ENCODE data around the gene GRIK3. TPM values are rescaled to one million over a fixed set of nuclear protein-coding genes. Genes with fewer than 3 reads are reported as not detected.

Gene GRIK3
- total and polyA plus RNA-seq, 2 experiments from 2014 or later: under 0.01 TPM; not detected in 1

- Histone ChIP-seq H3K79me2 (no peaks in the 10 kb centered on the region), H3K9me2 (replicated peaks; ENCODE audit: insufficient read depth) (no peaks in the 10 kb centered on the region), H3K36me3 (replicated peaks; ENCODE audit: insufficient read depth, low read depth) (no peaks in the 10 kb centered on the region), H2AFZ (no peak overlapping the region), H4K20me1 (ENCODE audit: insufficient read depth, poor library complexity, severe bottlenecking) (no peaks in the 10 kb centered on the region), H3K4me2 (no peak overlapping the region), H3K4me1 (ENCODE audit: insufficient read depth) (no peaks in the 10 kb centered on the region), H3K27me3 (no peaks in the 10 kb centered on the region), H3K27ac (no peak overlapping the region), H3K9me3 (ENCODE audit: low read depth) (no peaks in the 10 kb centered on the region), H3K4me3 (no peak overlapping the region)
- DNase-seq (ENCODE audit: low spot score): no peak
- TF ChIP-seq CTCF (IDR thresholded peaks at IDR 0.05; ENCODE audit: poor library complexity): no peak
- TF ChIP-seq EZH2phosphoT487 (IDR thresholded peaks at IDR 0.05; ENCODE audit: low read depth, severe bottlenecking, unreplicated experiment): no peak
- no peak for TF ChIP-seq EZH2 (IDR thresholded peaks at IDR 0.05; ENCODE audit: borderline replicate concordance)
- 72% methylated on average over 3 of the region's 5 CpGs for WGBS (ENCODE audit: low lambda C conversion rate, missing lambda C conversion rate)
Measured at GRCh38 chr1:36951761-36952160, 82.6 kb downstream of the GRIK3 start.

GRCh38 chr1:36951292-36951750, 83.0 kb downstream of the GRIK3 start:
- H3K9me3 ChIP-seq (ENCODE audit: low read depth): no peaks in the 10 kb centered on the region
- TF ChIP-seq EZH2 (IDR thresholded peaks at IDR 0.05; ENCODE audit: borderline replicate concordance) (no peak), CTCF (IDR thresholded peaks at IDR 0.05; ENCODE audit: poor library complexity) (no peak), EZH2phosphoT487 (IDR thresholded peaks at IDR 0.05; ENCODE audit: low read depth, severe bottlenecking, unreplicated experiment) (no peak)

GRCh38 chr1:36950604-36951291, 83.6 kb downstream of the GRIK3 start:
- H3K4me2 ChIP-seq: no peak overlapping the region
- H3K79me2 ChIP-seq: no peaks in the 10 kb centered on the region
- H2AFZ ChIP-seq: no peak overlapping the region
- H3K4me3 ChIP-seq: no peak overlapping the region
- no peak overlapping the region for H3K27ac ChIP-seq
- no peaks in the 10 kb centered on the region for H4K20me1 ChIP-seq (ENCODE audit: insufficient read depth, poor library complexity, severe bottlenecking)
- H3K9me3 ChIP-seq (ENCODE audit: low read depth): no peaks in the 10 kb centered on the region
- no peaks in the 10 kb centered on the region for H3K36me3 ChIP-seq (replicated peaks; ENCODE audit: insufficient read depth, low read depth)
- whole genome bisulfite sequencing (ENCODE audit: low lambda C conversion rate, missing lambda C conversion rate): 85% methylated on average over 8 of the region's 8 CpGs
- DNase-seq (ENCODE audit: low spot score): no peak
- no peaks in the 10 kb centered on the region for H3K27me3 ChIP-seq
- TF ChIP-seq EZH2phosphoT487 (IDR thresholded peaks at IDR 0.05; ENCODE audit: low read depth, severe bottlenecking, unreplicated experiment) (no peak), EZH2 (IDR thresholded peaks at IDR 0.05; ENCODE audit: borderline replicate concordance) (no peak), CTCF (IDR thresholded peaks at IDR 0.05; ENCODE audit: poor library complexity) (no peak)
- H3K4me1 ChIP-seq (ENCODE audit: insufficient read depth): no peaks in the 10 kb centered on the region
- H3K9me2 ChIP-seq (replicated peaks; ENCODE audit: insufficient read depth): no peaks in the 10 kb centered on the region

More at GRCh38 chr1:36951292-36951750, 83.0 kb downstream of the GRIK3 start:
- Histone ChIP-seq H3K79me2 (no peaks in the 10 kb centered on the region), H2AFZ (no peak overlapping the region), H3K4me3 (no peak overlapping the region), H3K36me3 (replicated peaks; ENCODE audit: insufficient read depth, low read depth) (no peaks in the 10 kb centered on the region), H3K4me1 (ENCODE audit: insufficient read depth) (no peaks in the 10 kb centered on the region), H3K9me2 (replicated peaks; ENCODE audit: insufficient read depth) (no peaks in the 10 kb centered on the region), H3K4me2 (no peak overlapping the region), H3K27ac (no peak overlapping the region), H4K20me1 (ENCODE audit: insufficient read depth, poor library complexity, severe bottlenecking) (no peaks in the 10 kb centered on the region), H3K27me3 (no peaks in the 10 kb centered on the region)
- no peak for DNase-seq (ENCODE audit: low spot score)
- WGBS (ENCODE audit: low lambda C conversion rate, missing lambda C conversion rate): 78% methylated on average over 7 of the region's 7 CpGs
